Thyroid gland (tissue), 4 donors: ENCODE measurements around the gene POU2F3. TPM values are rescaled to one million over a fixed set of nuclear protein-coding genes. Genes with fewer than 3 reads are reported as not detected.
"Not testable (repeated sequence)": the region's sequence is repeated elsewhere in the genome, so short reads cannot be mapped to it uniquely, and the experiment has no call there.

Source experiments
- DNase-seq, 2 donors: peaks; one replicate each; pipeline ENCODE4 v3.0.0-alpha.2; 2019
- H3K27ac ChIP-seq, 3 donors: fragments of 200-600 bp; sonication (generic); 1 replicate in 2 of 3; 2 replicates in 1 of 3; pipeline ENCODE4 v1.5.1; 2016 to 2019; ENCODE audit warnings: mild to moderate bottlenecking in 1 of 3, moderate library complexity in 1 of 3
- H3K27me3 ChIP-seq: fragments of 200-600 bp; sonication (generic); one replicate; pipeline ENCODE4 v1.5.1; 2019
- H3K36me3 ChIP-seq, 2 donors: fragments of 200-600 bp; sonication (generic); one replicate each; pipeline ENCODE4 v1.5.1; 2016 to 2019
- H3K4me1 ChIP-seq, 2 donors: fragments of 200-600 bp; sonication (generic); one replicate each; pipeline ENCODE4 v1.5.1; 2017 to 2019
- H3K4me3 ChIP-seq, 3 donors: fragments of 200-600 bp; sonication (generic); replicated peaks in 1 of 3; 1 replicate in 2 of 3; 2 replicates in 1 of 3; pipeline ENCODE4 v1.5.1; 2016; ENCODE audit warnings: mild to moderate bottlenecking in 1 of 3
- H3K9me3 ChIP-seq: fragments of 200-600 bp; sonication (generic); one replicate; pipeline ENCODE4 v1.5.1; 2017
- CTCF ChIP-seq, 6 experiments: fragments of 200-600 bp in 3 of 6; fragments of 450-650 bp in 3 of 6; sonication (generic) in 3 of 6; IDR thresholded peaks; one replicate each; pipeline ENCODE4 v1.5.1; 2016 to 2019; ENCODE audit warnings: antibody characterized with exemption in 6 of 6, mild to moderate bottlenecking in 2 of 6, inconsistent platforms in 1 of 6, moderate library complexity in 1 of 6
- POLR2A ChIP-seq, 2 donors: fragments of 450-650 bp; IDR thresholded peaks; one replicate each; pipeline ENCODE4 v1.6.1; 2017; ENCODE audit warnings: antibody characterized with exemption in 2 of 2, mild to moderate bottlenecking in 2 of 2, moderate library complexity in 1 of 2
- WGBS, 2 donors: methylation state at CpG; one replicate each; pipeline ENCODE4 v1.1.5; 2017; 5-methylcytosine and 5-hydroxymethylcytosine counted together
- intact Hi-C: fragments of 100-400 bp; cut with DNase I; formaldehyde crosslinking; loops from one replicate; pipeline ENCODE4 v1.15.1; 2023
- total RNA-seq, 4 donors: library from RNA; depleted of rRNA; stranded (reverse); fragments of >200 nt; gene quantifications; one replicate each; pipeline ENCODE4 v1.2.3, GENCODE V29; 2016

The POU2F3 gene
- total RNA-seq, 4 donors from 2014 or later = 1.2 to 2.3 (median 1.8) TPM

- intact Hi-C loops = no loop called here
- no peaks in the 10 kb centered on the region for H3K4me1 ChIP-seq
- WGBS, 2 donors = 64 to 75% methylated on average over 9 of the region's 9 CpGs
- no peak overlapping the region for H3K27ac ChIP-seq
- DNase-seq = no peak
- no peak overlapping the region for H3K4me3 ChIP-seq
- no peaks in the 10 kb centered on the region for H3K36me3 ChIP-seq
- no peak for TF ChIP-seq POLR2A (IDR thresholded peaks at IDR 0.05)
- TF ChIP-seq CTCF (IDR thresholded peaks at IDR 0.05) = no peak
- no peaks in the 10 kb centered on the region for H3K9me3 ChIP-seq
- H3K27me3 ChIP-seq = no peaks in the 10 kb centered on the region
These were observed 8.8 kb downstream of the POU2F3 start for GRCh38 chr11:120248551-120249278.

GRCh38 chr11:120249279-120250262 lies 9.6 kb downstream of the POU2F3 start:
- Histone ChIP-seq H3K4me3 (no peak overlapping the region), H3K9me3 (no peaks in the 10 kb centered on the region), H3K27me3 (no peaks in the 10 kb centered on the region), H3K27ac (no peak overlapping the region), H3K4me1 (peaks cover 0 to under 1% of the 10 kb centered on the region in 2 donors), H3K36me3 (no peaks in the 10 kb centered on the region)
- TF ChIP-seq CTCF (IDR thresholded peaks at IDR 0.05) (no peak), POLR2A (IDR thresholded peaks at IDR 0.05) (no peak)
- 83 to 87% methylated on average over 8 of the region's 8 CpGs for WGBS, 2 donors
- intact Hi-C loops = no loop called here
- no peak for DNase-seq

GRCh38 chr11:120253377-120253776 lies 13.4 kb downstream of the POU2F3 start:
- H3K4me1 ChIP-seq, H3K27ac ChIP-seq, intact Hi-C loops, H3K4me3 ChIP-seq, H3K9me3 ChIP-seq, H3K27me3 ChIP-seq, H3K36me3 ChIP-seq, DNase-seq: not testable (repeated sequence)
- 93 to 94% methylated on average over 13 of the region's 13 CpGs for WGBS, 2 donors

DNA sequence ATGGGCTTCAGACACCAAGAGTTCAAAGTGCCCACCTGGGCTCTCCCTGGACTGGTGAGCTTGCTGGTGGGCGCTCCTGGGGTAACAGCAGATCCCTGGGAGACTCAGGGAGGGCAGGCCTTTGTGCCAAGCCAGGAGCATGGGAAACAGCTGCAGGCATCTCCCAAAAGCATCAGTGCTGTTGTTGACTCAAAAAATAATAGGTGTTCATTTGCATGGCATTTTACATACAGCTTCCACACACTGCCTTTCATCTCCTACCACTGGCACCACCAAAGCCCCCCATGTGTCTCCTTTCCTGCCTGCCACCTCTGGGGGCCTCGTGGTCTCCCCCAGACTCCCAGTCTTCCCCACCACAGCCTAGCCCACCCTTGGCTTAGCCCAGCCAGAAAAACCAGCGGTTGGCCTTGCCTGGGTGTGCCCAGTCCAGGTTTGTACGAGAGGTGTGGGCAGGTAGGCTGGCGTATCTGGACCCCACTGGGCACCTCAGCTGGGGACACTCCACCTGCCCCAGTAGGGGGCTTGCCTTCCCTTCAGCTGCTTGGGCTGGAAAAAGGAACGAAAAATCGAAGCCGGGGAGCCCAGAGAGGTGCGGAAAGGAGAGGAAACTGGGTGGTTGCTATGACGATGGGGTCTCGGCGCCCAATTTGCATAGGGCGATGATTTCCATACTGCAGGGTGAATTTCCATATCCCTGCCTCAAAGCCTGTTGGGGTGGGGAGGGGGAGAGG lies 15.0 kb downstream of the POU2F3 start:
- 17 to 18% methylated on average over 13 of the region's 13 CpGs for WGBS, 2 donors
- Histone ChIP-seq H3K9me3 (no peaks in the 10 kb centered on the region), H3K4me3 (no peak overlapping the region), H3K27me3 (no peaks in the 10 kb centered on the region), H3K27ac (no peak overlapping the region), H3K4me1 (peaks cover 6 to 8% of the 10 kb centered on the region in 2 donors), H3K36me3 (no peaks in the 10 kb centered on the region)
- DNase-seq = peak; percentile 17 to 26
- TF ChIP-seq CTCF (IDR thresholded peaks at IDR 0.05) = no peak
- no peak for TF ChIP-seq POLR2A (IDR thresholded peaks at IDR 0.05)
- intact Hi-C loops = no loop called here

DNA sequence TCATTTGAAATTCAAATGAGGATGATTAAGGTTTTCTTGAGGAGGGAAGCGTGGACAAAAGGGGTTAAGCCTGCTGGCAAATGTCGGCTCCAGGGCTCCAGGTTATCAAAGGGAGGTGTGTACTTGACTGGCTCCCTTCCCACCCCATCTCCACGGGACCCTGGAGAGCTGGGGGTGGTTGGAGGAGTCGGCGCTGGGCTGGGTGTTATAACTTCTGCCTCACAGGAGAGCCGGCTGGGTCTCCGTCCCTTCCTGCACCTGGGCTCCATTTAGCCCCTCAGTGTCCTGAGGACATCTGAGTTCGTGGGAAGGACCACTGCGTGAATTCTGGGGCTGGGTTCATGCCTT lies 15.6 kb downstream of the POU2F3 start:
- peaks cover 6 to 8% of the 10 kb centered on the region in 2 donors for H3K4me1 ChIP-seq
- H3K27ac ChIP-seq = no peak overlapping the region
- DNase-seq = no peak
- no peak for TF ChIP-seq CTCF (IDR thresholded peaks at IDR 0.05)
- no peak for TF ChIP-seq POLR2A (IDR thresholded peaks at IDR 0.05)
- no peaks in the 10 kb centered on the region for H3K36me3 ChIP-seq
- H3K27me3 ChIP-seq = no peaks in the 10 kb centered on the region
- no peak overlapping the region for H3K4me3 ChIP-seq
- WGBS, 2 donors = 13 to 16% methylated on average over 9 of the region's 9 CpGs
- intact Hi-C loops = no loop called here
- no peaks in the 10 kb centered on the region for H3K9me3 ChIP-seq
